CD4-positive, alpha-beta T cell treated with Interferon alpha-2 for 1 hour (primary cell): ENCODE measurements around the gene CCNB2.
A peak's percentile ranks its signal among the peaks of the same experiment; 100 is the strongest.
"Not testable (repeated sequence)": the region's sequence is repeated elsewhere in the genome, so short reads cannot be mapped to it uniquely, and the experiment has no call there.

Source experiments
- DNase-seq, 2 donors: peaks; one replicate each; pipeline ENCODE4 v3.0.0-alpha.2; 2020 to 2022

The CCNB2 gene

GRCh38 chr15:59137566-59137965 is 32.6 kb downstream of the CCNB2 start:
- DNase-seq: no peak

GRCh38 chr15:59138243-59138642 is 33.3 kb downstream of the CCNB2 start:
- DNase-seq: peak; percentile 60 to 73

GRCh38 chr15:59140422-59141226 is 35.7 kb downstream of the CCNB2 start:
- no peak for DNase-seq

- DNase-seq: no peak
These were observed 38.3 kb downstream of the CCNB2 start for GRCh38 chr15:59143281-59143680.

- DNase-seq: not testable (repeated sequence)
These were observed 39.6 kb downstream of the CCNB2 start for GRCh38 chr15:59144594-59144993.

- DNase-seq: no peak
These were observed 42.7 kb downstream of the CCNB2 start for GRCh38 chr15:59147666-59148065.

GRCh38 chr15:59148153-59148833 is 43.3 kb downstream of the CCNB2 start:
- no peak for DNase-seq

- no peak for DNase-seq
These were observed 45.2 kb downstream of the CCNB2 start for GRCh38 chr15:59150185-59150584.

- DNase-seq: no peak
These were observed 47.9 kb downstream of the CCNB2 start for GRCh38 chr15:59152694-59153450.

- DNase-seq: no peak
These were observed 48.5 kb downstream of the CCNB2 start for GRCh38 chr15:59153466-59153865.

GRCh38 chr15:59154243-59154642 is 49.3 kb downstream of the CCNB2 start:
- DNase-seq: no peak

- no peak for DNase-seq
These were observed 50.5 kb downstream of the CCNB2 start for GRCh38 chr15:59155431-59155830.

GRCh38 chr15:59157396-59157795 is 52.5 kb downstream of the CCNB2 start:
- no peak for DNase-seq

- no peak for DNase-seq
These were observed 53.1 kb downstream of the CCNB2 start for GRCh38 chr15:59157840-59158700.

- DNase-seq: no peak
These were observed 53.7 kb downstream of the CCNB2 start for GRCh38 chr15:59158701-59159034.

GRCh38 chr15:59159210-59159609 is 54.3 kb downstream of the CCNB2 start:
- DNase-seq: no peak

GRCh38 chr15:59160880-59161593 is 56.1 kb downstream of the CCNB2 start:
- peak in 1 of 2 donors; percentile 23 for DNase-seq

GRCh38 chr15:59162080-59162479 is 57.1 kb downstream of the CCNB2 start:
- DNase-seq: not testable (repeated sequence)

GRCh38 chr15:59165726-59166125 is 60.8 kb downstream of the CCNB2 start:
- DNase-seq: no peak

GRCh38 chr15:59166166-59166565 is 61.2 kb downstream of the CCNB2 start:
- DNase-seq: no peak

GRCh38 chr15:59166601-59167265 is 61.8 kb downstream of the CCNB2 start:
- DNase-seq: no peak
